Endothelial cell of umbilical vein (primary cell): ENCODE results near the gene CSH2. TPM values are rescaled to one million over a fixed set of nuclear protein-coding genes. Genes with fewer than 3 reads are reported as not detected.
"Not testable (repeated sequence)": the region's sequence is repeated elsewhere in the genome, so short reads cannot be mapped to it uniquely, and the experiment has no call there.

Experiments
- BruUV-seq: library from RNA; stranded (reverse); fragments of 400-500 nt; replicated peaks from 2 replicates; lab custom pipeline; 2021; lab: Mats Ljungman, UMichigan
- CTCF ChIA-PET: fragments of 300-600, 350-600 bp; sonication (Branson Sonifier 250); formaldehyde crosslinking; loops from one replicate; lab custom pipeline; 2021; ENCODE audit warnings: antibody characterized with exemption, inconsistent platforms; lab: Charles Lee
- POLR2A ChIA-PET: fragments of 300-600, 350-600 bp; sonication (Branson Sonifier 250); formaldehyde crosslinking; loops from one replicate; lab custom pipeline; 2021; ENCODE audit warnings: antibody characterized with exemption, inconsistent platforms; lab: Charles Lee
- DNase-seq: peaks from one replicate; pipeline ENCODE4 v3.0.0-alpha.2; 2011; ENCODE audit warnings: low read depth, low spot score
- FAIRE-seq: peaks from 2 replicates; lab custom pipeline; 2011; peaks lifted over from hg19 to GRCh38; lab: Jason Lieb, UNC
- H2AFZ ChIP-seq: 2 replicates; pipeline ENCODE4 v1.6.0; 2012; ENCODE audit warnings: low read depth, low read length, control low read depth, inconsistent platforms
- H3K27ac ChIP-seq: 2 replicates; pipeline ENCODE4 v1.5.1; 2011; ENCODE audit warnings: low read depth, mild to moderate bottlenecking, control low read depth, low read length, moderate library complexity; ENCODE audit not compliant: insufficient read depth
- H3K27me3 ChIP-seq, 2 experiments: 2 replicates each; pipeline versions ENCODE4 v1.6.0 to v1.6.1; 2011; ENCODE audit warnings: low read length in 2 of 2, mixed read lengths in 1 of 2; ENCODE audit not compliant: control insufficient read depth in 2 of 2, insufficient read depth in 2 of 2
- H3K36me3 ChIP-seq, 2 experiments: 2 replicates in 1 of 2; 3 replicates in 1 of 2; pipeline ENCODE4 v1.5.1; 2011; ENCODE audit warnings: low read length in 2 of 2, mild to moderate bottlenecking in 1 of 2, moderate library complexity in 1 of 2; ENCODE audit not compliant: control insufficient read depth in 2 of 2, insufficient read depth in 2 of 2; ENCODE audit errors: extremely low read depth in 1 of 2
- H3K4me1 ChIP-seq: 3 replicates; pipeline ENCODE4 v1.5.1; 2011; ENCODE audit warnings: mild to moderate bottlenecking, low read length; ENCODE audit not compliant: control insufficient read depth, insufficient read depth; ENCODE audit errors: extremely low read depth
- H3K4me2 ChIP-seq: 2 replicates; pipeline ENCODE4 v1.6.1; 2011; ENCODE audit warnings: low read length, control low read depth, mixed read lengths; ENCODE audit not compliant: insufficient read depth
- H3K4me3 ChIP-seq, 3 experiments: fragments of 200-600 bp in 1 of 3; sonication (generic), shearing (Covaris generic) in 1 of 3; replicated peaks in 1 of 3; 2 replicates each; pipeline ENCODE4 v1.5.1; 2011 to 2016; ENCODE audit warnings: control low read depth in 3 of 3, low read length in 3 of 3, mild to moderate bottlenecking in 2 of 3, inconsistent platforms in 1 of 3, low read depth in 1 of 3, moderate library complexity in 1 of 3; ENCODE audit not compliant: insufficient read depth in 1 of 3
- H3K79me2 ChIP-seq: 2 replicates; pipeline ENCODE4 v1.6.0; 2012; ENCODE audit warnings: low read length, inconsistent platforms; ENCODE audit not compliant: control insufficient read depth, insufficient read depth
- H3K9ac ChIP-seq: replicated peaks from 2 replicates; pipeline ENCODE3; 2011; ENCODE audit warnings: low read length, control low read depth; ENCODE audit not compliant: insufficient read depth; ENCODE audit errors: extremely low read depth
- H3K9me1 ChIP-seq: replicated peaks from 3 replicates; pipeline ENCODE4 v1.6.0; 2011; ENCODE audit warnings: mild to moderate bottlenecking, low read length; ENCODE audit not compliant: control insufficient read depth, insufficient read depth; ENCODE audit errors: extremely low read depth
- H3K9me3 ChIP-seq: replicated peaks from 2 replicates; pipeline ENCODE4 v1.5.1; 2012; ENCODE audit warnings: low read length, inconsistent platforms; ENCODE audit not compliant: control insufficient read depth, insufficient read depth
- H4K20me1 ChIP-seq: replicated peaks from 2 replicates; pipeline ENCODE3; 2011; ENCODE audit warnings: mild to moderate bottlenecking, low read length; ENCODE audit not compliant: control insufficient read depth, insufficient read depth; ENCODE audit errors: extremely low read depth
- dilution Hi-C: fragments of 300-500 bp; cut with MboI; formaldehyde crosslinking; loops from one replicate; pipeline ENCODE4 v1.15.0; 2019; ENCODE audit warnings: low sequenced_read_pairs; ENCODE audit not compliant: extremely low pct_ligation_motif_present
- intact Hi-C: fragments of 100-400 bp; cut with micrococcal nuclease; formaldehyde crosslinking; loops from one replicate; pipeline ENCODE4 v1.10.0; 2022
- polyA plus RNA-seq, 4 experiments: library from polyadenylated mRNA; depleted of rRNA in 3 of 4; stranded (reverse) in 3 of 4; unstranded in 1 of 4; fragments of >200 nt; gene quantifications; 2 replicates each; pipeline versions ENCODE4 v1.2.1 to v1.2.3, GENCODE V29; 2011 to 2012; ENCODE audit warnings: missing spikeins in 1 of 4
- total RNA-seq: library from RNA; stranded (reverse); gene quantifications from 2 replicates; pipeline ENCODE4 v1.2.3, GENCODE V29; 2021

Gene CSH2
- total and polyA plus RNA-seq, 2 donors (not counting 3 experiments of a cell fraction or from before 2014, with no cell fraction given) = not detected

- H3K4me3 ChIP-seq, H3K9ac ChIP-seq, intact Hi-C loops, H4K20me1 ChIP-seq, H3K79me2 ChIP-seq, H3K9me1 ChIP-seq, H3K4me2 ChIP-seq, H3K4me1 ChIP-seq, FAIRE-seq, H3K27me3 ChIP-seq, H3K36me3 ChIP-seq, BruUV-seq, POLR2A ChIA-PET, DNase-seq, H3K27ac ChIP-seq, H2AFZ ChIP-seq, H3K9me3 ChIP-seq, dilution Hi-C loops: not testable (repeated sequence)
- CTCF ChIA-PET = interaction anchor here (1.4 to 2.0 kb wide), 2 partner anchors 8 to 9 kb away, joined by 3 to 8 read pairs; no protein-coding TSS in a partner anchor
Measured at GRCh38 chr17:63874061-63874626, 667 bp upstream of the CSH2 start.

- H3K4me2 ChIP-seq, H3K79me2 ChIP-seq, H3K9ac ChIP-seq, CTCF ChIA-PET, H3K27ac ChIP-seq, POLR2A ChIA-PET, DNase-seq, H3K4me1 ChIP-seq, FAIRE-seq, H3K36me3 ChIP-seq, dilution Hi-C loops, H3K4me3 ChIP-seq, intact Hi-C loops, BruUV-seq, H3K9me3 ChIP-seq, H4K20me1 ChIP-seq, H3K9me1 ChIP-seq, H3K27me3 ChIP-seq, H2AFZ ChIP-seq: not testable (repeated sequence)
Measured at GRCh38 chr17:63871646-63872365, 1.7 kb downstream of the CSH2 start.

DNA sequence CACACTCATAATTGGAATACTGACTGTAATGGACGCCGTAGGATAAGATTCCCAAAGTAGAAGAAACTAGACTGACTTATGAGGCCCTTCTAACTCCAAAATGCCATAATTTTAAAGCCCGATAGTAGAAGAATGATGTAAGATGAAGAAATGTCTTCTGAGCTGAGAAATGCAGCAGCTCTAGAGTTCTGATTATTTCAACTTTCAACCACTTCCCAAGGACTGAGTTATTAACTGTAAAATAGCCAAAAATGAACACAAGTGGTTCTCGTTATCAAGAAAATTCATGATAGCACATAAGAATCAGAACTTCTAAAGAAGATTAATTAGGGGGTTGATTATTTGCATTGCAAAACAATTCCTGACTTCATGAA, 3.2 kb downstream of the CSH2 start:
- intact Hi-C loops, FAIRE-seq, DNase-seq, H3K4me3 ChIP-seq, H3K9me3 ChIP-seq, H3K9me1 ChIP-seq, dilution Hi-C loops, POLR2A ChIA-PET, H3K9ac ChIP-seq, H2AFZ ChIP-seq, H3K4me2 ChIP-seq, H3K27ac ChIP-seq, H3K27me3 ChIP-seq, H3K79me2 ChIP-seq, H3K4me1 ChIP-seq, H4K20me1 ChIP-seq, BruUV-seq, H3K36me3 ChIP-seq: not testable (repeated sequence)
- CTCF ChIA-PET = interaction anchor here (0.9 to 1.1 kb wide), 2 partner anchors 10 to 21 kb away, joined by 4 to 6 read pairs; no protein-coding TSS in a partner anchor
